Fibroblast of villous mesenchyme (primary cell): Measurements from ENCODE around the gene SMG6. TPM values are rescaled to one million over a fixed set of nuclear protein-coding genes. Genes with fewer than 3 reads are reported as not detected.

Experiments used
- DNase-seq: peaks from one replicate; pipeline ENCODE4 v3.0.0-alpha.2; 2010; ENCODE audit warnings: low read depth
- H3K4me3 ChIP-seq: 2 replicates; pipeline ENCODE4 v1.5.1; 2011; ENCODE audit warnings: low read depth, mild to moderate bottlenecking, low read length
- total RNA-seq: library from RNA; depleted of rRNA; stranded (reverse); fragments of >200 nt; gene quantifications from 2 replicates; pipeline ENCODE4 v1.2.3, GENCODE V29; 2012
- TF ChIP-seq, protein P1 (sequence below): IDR thresholded peaks from 2 replicates; pipeline ENCODE4 v1.5.1; 2012; ENCODE audit warnings: low read depth, mild to moderate bottlenecking, low read length; ENCODE audit not compliant: insufficient read depth

The SMG6 gene
- total RNA-seq, 1 donor: 50.5 TPM

- peak; percentile 89 for DNase-seq
- TF ChIP-seq, protein P1, sequence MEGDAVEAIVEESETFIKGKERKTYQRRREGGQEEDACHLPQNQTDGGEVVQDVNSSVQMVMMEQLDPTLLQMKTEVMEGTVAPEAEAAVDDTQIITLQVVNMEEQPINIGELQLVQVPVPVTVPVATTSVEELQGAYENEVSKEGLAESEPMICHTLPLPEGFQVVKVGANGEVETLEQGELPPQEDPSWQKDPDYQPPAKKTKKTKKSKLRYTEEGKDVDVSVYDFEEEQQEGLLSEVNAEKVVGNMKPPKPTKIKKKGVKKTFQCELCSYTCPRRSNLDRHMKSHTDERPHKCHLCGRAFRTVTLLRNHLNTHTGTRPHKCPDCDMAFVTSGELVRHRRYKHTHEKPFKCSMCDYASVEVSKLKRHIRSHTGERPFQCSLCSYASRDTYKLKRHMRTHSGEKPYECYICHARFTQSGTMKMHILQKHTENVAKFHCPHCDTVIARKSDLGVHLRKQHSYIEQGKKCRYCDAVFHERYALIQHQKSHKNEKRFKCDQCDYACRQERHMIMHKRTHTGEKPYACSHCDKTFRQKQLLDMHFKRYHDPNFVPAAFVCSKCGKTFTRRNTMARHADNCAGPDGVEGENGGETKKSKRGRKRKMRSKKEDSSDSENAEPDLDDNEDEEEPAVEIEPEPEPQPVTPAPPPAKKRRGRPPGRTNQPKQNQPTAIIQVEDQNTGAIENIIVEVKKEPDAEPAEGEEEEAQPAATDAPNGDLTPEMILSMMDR: no peak
- no peak overlapping the region for H3K4me3 ChIP-seq
Observed at GRCh38 chr17:2068519-2069051, 235.0 kb downstream of the SMG6 start.

GRCh38 chr17:2068031-2068518 lies 235.5 kb downstream of the SMG6 start:
- TF ChIP-seq, protein P1: peak; percentile 26
- peak; percentile 94 for DNase-seq
- no peak overlapping the region for H3K4me3 ChIP-seq

- TF ChIP-seq, protein P1: no peak
- DNase-seq: peak; percentile 60
- no peak overlapping the region for H3K4me3 ChIP-seq
Observed at GRCh38 chr17:2067608-2068024, 236.0 kb downstream of the SMG6 start.

- H3K4me3 ChIP-seq: no peak overlapping the region
- TF ChIP-seq, protein P1: no peak
- DNase-seq: no peak
Observed at GRCh38 chr17:2067048-2067561, 236.5 kb downstream of the SMG6 start.

DNA sequence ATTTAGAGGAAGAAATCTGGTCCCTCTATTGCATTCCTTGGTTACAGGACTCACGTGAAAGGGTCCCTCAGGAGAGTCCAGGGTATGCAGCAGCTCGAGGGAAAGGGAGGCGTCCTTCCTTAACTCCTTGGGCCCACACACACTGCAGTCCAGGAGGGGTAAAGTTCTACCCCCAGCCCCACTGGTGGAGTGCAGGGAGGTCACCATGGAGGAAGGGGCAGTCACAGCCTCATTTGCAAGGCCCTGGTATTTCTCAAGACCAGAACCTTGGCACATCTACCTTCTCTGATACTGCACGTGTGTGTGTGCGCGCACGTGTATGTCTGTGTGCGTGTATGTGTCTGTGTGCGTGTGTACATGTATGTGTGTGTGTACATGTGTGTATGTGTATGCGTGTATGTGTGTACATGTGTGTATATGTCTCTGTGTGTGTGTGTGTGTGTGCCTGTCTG lies 237.6 kb downstream of the SMG6 start:
- TF ChIP-seq, protein P1: no peak
- DNase-seq: no peak
- no peak overlapping the region for H3K4me3 ChIP-seq

- DNase-seq: peak; percentile 83
- no peak overlapping the region for H3K4me3 ChIP-seq
- TF ChIP-seq, protein P1: peak; percentile 44
Observed at GRCh38 chr17:2064980-2065785, 238.4 kb downstream of the SMG6 start.
